Measurements from ENCODE around the gene S100A14.
"Not testable (repeated sequence)": the region's sequence is repeated elsewhere in the genome, so short reads cannot be mapped to it uniquely, and the experiment has no call there.

Gene S100A14

GRCh38 chr1:153586347-153586746, 29.8 kb downstream of the S100A14 start:
- DNase-seq (ENCODE audit: low spot score): no peak

GRCh38 chr1:153585006-153585405, 31.1 kb downstream of the S100A14 start:
- DNase-seq (ENCODE audit: low spot score): no peak

GRCh38 chr1:153583976-153584375, 32.1 kb downstream of the S100A14 start:
- DNase-seq (ENCODE audit: low spot score): no peak

GRCh38 chr1:153583514-153583913, 32.6 kb downstream of the S100A14 start:
- not testable (repeated sequence) for DNase-seq (ENCODE audit: low spot score)

GRCh38 chr1:153582836-153583235, 33.3 kb downstream of the S100A14 start:
- not testable (repeated sequence) for DNase-seq (ENCODE audit: low spot score)

GRCh38 chr1:153578936-153579335, 37.2 kb downstream of the S100A14 start:
- DNase-seq (ENCODE audit: low spot score): no peak

- no peak for DNase-seq (ENCODE audit: low spot score)
Observed at GRCh38 chr1:153578490-153578889, 37.6 kb downstream of the S100A14 start.

- no peak for DNase-seq (ENCODE audit: low spot score)
Observed at GRCh38 chr1:153577624-153578051, 38.5 kb downstream of the S100A14 start.

- DNase-seq (ENCODE audit: low spot score): no peak
Observed at GRCh38 chr1:153577138-153577537, 39.0 kb downstream of the S100A14 start.

- not testable (repeated sequence) for DNase-seq (ENCODE audit: low spot score)
Observed at GRCh38 chr1:153575497-153575896, 40.6 kb downstream of the S100A14 start.

GRCh38 chr1:153575081-153575491, 41.0 kb downstream of the S100A14 start:
- not testable (repeated sequence) for DNase-seq (ENCODE audit: low spot score)

GRCh38 chr1:153573351-153573750, 42.8 kb downstream of the S100A14 start:
- no peak for DNase-seq (ENCODE audit: low spot score)

- DNase-seq (ENCODE audit: low spot score): peak; percentile 50
Observed at GRCh38 chr1:153572569-153573015, 43.5 kb downstream of the S100A14 start.

- no peak for DNase-seq (ENCODE audit: low spot score)
Observed at GRCh38 chr1:153571706-153572105, 44.4 kb downstream of the S100A14 start.

GRCh38 chr1:153570874-153571273, 45.3 kb downstream of the S100A14 start:
- DNase-seq (ENCODE audit: low spot score): no peak

GRCh38 chr1:153569465-153569864, 46.7 kb downstream of the S100A14 start:
- DNase-seq (ENCODE audit: low spot score): no peak

GRCh38 chr1:153568367-153569099, 47.6 kb downstream of the S100A14 start:
- DNase-seq (ENCODE audit: low spot score): peak; percentile 93

- no peak for DNase-seq (ENCODE audit: low spot score)
Observed at GRCh38 chr1:153567621-153568366, 48.3 kb downstream of the S100A14 start.

- DNase-seq (ENCODE audit: low spot score): peak; percentile 87
Observed at GRCh38 chr1:153566414-153567371, 49.4 kb downstream of the S100A14 start.

- DNase-seq (ENCODE audit: low spot score): no peak
Observed at GRCh38 chr1:153565529-153566374, 50.4 kb downstream of the S100A14 start, which contains the start of gene S100A2. S100A2 (minus strand) TSS chr1:153565844; CDS start chr1:153563877, 1,967 bp downstream.
